ELF-1 (cell line): ENCODE data around the gene NOSIP.

Source experiments
- DNase-seq: peaks from one replicate; pipeline ENCODE4 v3.0.0-alpha.2; 2016; ENCODE audit warnings: low read depth, low spot score

The NOSIP gene

DNA sequence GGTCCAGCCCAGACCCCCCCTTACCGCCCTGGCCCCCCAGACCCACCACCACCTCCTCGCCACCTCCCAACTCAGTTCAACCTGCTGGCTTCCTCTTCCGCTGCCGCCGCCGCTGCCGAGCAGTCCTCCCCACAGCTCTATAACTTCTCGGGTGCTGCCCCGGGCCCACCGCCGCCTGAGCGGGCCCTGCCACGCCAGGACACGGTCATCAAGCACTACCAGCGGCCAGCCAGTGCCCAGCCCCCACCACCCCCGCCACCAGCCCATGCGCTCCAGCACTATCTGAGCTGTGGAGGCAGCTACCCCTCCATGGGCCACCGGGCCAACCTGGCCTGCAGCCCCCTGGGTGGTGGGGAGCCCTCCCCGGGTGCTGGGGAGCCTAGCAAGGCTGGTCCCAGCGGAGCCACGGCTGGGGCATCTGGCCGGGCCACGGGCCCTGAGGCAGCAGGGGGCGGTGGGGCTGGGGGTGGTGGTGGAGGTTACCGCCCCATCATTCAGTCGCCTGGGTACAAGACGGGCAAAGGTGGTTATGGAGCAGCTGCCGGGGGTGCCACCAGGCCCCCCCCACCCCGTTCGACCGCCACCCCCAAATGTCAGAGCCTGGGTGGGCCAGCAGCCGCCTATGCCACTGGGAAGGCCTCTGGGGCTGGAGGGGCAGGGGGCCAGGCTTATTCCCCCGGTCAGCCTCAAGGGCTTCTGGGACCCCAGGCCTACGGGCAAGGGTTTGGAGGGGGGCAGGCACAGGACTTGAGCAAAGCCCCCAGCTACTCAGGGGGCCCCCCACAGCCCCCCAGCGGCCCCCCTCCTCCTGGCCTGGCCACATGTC is 14.8 kb upstream of the NOSIP start:
- no peak for DNase-seq

DNA sequence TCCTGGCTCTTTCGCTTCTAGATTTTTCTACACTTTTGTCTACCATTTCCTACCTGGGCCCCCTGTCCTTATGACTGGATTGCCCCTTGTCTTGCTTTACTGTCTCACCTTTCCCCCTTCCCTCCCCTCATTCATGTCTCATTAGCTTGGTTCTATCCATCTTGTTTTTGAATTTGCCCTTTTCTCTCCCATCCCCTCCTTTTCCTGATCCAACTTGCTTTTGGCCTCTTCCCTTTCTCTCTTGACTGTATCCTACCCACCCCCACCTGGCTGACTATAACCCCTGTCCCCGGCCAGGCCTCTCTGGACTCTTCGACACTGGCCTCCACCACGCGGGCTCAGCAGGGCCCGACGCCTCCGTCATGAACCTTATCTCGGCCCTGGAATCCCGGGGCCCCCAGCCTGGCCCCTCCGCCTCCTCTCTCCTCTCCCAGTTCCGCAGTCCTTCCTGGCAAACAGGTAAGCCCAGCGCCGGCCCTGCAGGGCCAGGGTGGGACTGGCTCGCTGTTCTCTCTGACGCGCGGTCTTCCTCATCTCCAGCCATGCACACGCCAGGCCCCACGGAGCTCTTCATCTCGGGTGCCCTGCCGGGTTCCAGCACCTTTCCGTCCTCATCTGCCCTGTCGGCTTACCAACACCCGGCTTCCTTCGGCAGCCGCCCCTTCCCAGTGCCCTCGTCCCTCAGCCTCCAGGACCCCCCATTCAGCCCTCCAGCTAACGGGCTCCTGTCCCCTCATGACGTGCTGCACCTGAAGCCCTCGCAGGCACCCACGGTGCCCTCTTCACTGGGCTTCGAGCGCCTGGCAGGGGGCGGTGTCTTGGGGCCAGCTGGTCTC is 14.0 kb upstream of the NOSIP start:
- DNase-seq: no peak

DNA sequence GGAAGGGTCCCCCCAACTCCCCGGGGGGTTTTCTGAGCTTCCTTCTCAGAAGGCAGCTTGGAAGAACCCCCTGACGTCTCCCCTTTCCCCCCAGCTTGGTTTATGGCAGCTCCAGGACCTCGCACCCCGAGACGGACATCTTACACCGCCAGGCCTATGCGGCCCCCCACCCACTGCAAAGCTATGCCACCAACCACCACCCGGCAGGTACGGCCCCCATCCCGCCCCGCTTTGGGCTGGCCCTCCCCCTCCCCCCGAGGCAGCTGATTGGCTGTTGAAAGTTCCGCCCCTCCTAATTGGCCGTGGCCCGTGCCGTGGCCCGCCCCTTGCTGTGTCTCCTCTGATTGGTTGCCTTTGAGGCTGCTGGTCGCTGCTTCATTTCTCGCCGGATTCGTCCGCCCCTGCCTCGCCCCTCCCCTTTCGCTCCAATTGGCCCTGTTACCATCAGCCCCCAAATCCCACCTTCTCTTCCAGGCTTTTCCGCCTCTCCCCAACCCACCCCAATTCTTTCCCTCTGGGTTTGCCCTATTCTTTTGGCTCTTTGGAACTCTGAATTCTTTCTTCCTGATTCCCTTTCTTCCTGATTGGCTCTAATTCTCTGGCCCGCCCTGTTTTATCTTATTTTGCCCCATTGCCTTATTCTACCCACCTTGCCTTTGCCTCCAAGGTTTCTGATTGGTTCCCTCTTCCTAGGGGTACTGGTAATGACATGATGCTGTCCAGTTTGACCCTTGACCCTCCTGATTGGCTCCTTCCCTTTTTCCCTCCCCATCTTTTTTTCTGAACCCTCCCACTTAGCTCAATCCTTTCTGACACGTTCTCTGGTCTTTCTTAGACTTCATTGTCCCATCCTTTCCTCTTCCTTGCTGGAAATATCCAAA is 13.1 kb upstream of the NOSIP start:
- DNase-seq: peak; percentile 96

DNA sequence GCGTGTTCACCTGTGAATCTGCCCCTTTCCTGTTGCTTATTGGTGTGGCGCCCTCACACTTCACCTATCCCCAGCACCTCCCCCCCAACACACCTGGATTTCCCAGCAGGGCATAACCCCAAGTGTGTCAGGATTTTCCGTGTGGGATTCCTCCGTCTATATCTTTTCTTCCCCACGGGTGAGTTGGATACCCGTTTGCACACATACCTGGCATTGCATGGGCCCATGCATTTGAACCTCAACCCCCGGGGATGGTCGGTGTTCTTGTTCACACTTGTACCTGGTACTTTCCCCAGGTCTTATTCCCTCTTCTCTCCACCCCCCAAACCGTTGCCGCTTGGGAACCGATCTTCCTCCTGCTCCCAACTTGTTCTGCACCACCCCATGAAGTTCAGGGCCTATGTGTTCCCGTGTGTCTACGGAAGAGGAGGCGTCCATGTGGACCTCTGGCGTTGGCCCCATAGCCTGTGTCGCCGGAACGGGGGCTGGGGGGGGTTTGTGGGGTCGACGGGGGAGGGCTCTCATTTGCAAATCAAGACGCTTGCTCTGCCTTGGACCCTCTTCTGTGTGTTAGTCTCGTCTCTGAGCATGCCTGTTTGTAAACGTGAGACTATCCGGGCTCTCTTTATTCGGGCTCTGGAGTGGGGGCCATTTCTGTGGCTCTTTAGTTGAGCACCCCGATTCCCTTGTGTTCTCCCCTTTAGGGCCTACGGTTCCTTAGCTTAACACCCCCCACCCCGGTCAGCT is 12.3 kb upstream of the NOSIP start:
- DNase-seq: peak; percentile 40

DNA sequence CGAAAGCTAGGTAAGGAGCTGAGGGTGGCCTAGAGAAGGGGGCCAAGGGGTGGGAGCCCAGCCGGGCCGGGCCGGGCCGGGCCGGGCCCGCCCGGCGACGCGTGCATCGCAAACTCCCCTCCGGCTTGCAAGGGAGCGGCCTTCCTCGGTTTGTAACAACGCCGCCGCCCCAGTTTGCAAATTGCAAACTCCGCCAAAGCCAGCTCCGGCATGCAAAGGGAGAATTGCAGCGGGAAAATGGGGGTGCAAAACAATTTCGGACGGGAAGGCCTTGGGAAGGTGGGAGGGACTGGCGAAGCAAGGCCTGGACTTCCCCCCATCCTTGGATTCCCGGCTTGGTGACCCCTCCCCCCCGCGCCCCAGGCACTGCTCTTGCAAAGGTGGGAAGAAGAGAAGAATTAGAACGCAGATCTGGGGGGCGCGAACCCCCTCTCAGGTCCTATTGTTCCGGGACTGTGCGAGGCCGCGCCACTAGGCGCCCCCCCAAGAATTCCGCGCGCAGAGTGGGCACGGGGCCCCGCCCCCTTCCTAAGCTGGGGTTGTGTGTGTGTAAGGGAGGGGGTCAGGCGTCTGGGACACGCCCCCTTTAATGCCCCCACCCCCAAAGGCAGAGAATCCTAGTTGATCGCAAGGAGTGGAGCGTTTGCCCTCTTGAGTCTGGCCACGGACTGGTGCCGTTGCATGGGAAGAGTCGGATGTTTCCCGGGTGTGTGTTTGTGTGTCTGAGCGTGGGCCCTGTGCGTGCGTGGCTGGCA is 11.6 kb upstream of the NOSIP start:
- DNase-seq: peak; percentile 79

DNA sequence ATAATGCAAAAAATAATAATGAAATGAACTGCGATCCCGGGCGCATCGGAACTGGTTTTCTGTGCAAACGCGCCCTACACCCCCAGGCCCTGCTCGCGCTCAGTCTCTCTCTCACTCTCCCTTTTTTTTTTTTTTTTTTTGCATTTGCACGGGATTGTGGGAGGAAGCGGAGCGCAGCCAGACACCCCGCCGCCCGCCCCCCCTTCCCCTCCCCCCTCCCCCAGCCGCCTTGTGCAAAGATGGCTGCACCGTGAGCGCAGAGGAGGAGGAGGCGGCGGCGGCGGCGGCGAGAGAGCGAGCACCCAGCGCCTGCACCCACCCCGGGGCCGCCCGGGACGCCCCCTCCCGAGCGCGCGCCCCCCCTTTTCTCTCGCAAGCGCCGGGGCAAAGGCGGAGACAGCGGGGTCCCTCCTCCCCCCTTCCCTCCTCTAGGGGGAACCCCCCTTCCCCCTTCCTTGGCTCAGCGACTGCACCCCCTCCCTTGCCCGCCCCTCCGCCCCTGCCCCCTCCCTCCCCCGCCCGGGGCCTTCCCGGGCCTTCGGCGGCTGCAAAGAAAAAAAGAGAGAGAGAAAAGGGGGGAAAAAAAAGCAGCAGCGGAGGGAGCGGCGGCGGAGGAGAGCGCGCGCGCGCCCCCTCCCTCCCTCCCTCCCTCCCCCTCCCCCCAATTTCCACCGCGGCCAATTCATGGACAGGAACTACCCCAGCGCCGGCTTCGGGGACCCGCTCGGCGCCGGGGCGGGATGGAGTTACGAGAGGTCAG is 10.8 kb upstream of the NOSIP start, which contains the start of gene PRR12:
PRR12 (plus strand) TSS at position 212 of the 760 bp plus-strand sequence; CDS start at position 685, 473 bp downstream.
- DNase-seq: peak; percentile 79

DNA sequence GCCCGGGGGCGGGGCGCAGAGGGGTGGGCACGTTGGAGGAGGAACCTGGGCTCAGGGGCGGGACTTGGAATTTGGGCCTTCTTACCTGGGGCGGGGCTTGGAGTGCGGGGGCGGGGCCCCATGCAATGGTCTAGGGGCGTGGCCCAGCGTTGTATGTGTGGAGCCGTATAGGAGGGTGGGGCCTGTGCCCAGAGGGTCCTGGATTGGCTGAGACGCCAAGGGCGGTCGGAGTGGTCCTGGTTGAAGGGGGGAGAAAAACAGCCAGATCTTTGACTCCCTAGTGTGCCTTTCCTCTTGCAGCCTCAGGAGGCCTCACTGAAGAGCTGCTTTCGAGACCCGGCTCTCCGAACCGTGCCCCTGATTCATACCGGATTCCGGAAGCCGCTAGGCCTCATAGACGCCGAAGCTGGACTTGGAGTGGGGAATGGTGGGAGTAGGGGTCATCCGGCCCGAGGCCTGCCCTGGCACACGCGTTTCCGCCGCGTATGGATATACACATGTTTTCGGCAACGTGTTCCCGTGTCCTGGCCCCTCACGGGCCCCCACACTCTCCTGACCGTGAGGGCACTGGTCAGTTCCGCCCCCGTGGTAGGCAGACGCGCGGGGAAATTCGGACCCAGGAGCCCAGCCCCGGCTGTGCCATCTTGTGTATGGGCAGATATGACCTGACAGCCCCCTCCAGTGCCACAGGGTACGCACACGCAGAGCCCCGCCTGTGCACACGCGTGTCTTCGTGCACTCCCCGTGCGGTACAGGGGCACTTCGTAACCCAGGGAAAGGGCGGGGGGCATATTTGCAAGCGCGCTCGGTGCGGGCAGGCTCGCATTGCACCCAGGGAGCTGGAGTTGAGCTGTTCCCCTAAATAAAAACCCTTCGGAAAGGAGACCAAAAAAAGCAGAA is 10.0 kb upstream of the NOSIP start:
- peak; percentile 99 for DNase-seq

DNA sequence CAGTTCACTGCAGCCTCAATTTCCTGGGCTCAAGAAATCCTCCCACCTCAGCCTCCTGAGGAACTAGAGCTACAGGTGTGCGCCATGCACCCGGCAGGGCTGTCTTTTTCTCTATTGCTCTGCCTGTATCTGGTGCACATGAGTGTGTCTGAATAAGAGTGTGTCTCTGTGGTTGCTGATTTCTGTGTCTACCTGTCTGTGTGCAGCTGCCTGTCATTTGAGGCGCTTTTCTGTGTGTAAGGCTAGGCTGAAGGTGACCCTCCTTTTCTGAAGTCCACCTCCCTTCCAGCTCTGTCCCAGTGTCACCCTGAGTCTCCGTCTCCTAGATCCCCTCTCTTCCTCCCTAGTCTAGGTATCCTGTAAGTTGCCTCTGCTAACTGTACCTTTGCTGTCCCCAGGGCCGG is 9.1 kb upstream of the NOSIP start:
- DNase-seq: no peak

DNA sequence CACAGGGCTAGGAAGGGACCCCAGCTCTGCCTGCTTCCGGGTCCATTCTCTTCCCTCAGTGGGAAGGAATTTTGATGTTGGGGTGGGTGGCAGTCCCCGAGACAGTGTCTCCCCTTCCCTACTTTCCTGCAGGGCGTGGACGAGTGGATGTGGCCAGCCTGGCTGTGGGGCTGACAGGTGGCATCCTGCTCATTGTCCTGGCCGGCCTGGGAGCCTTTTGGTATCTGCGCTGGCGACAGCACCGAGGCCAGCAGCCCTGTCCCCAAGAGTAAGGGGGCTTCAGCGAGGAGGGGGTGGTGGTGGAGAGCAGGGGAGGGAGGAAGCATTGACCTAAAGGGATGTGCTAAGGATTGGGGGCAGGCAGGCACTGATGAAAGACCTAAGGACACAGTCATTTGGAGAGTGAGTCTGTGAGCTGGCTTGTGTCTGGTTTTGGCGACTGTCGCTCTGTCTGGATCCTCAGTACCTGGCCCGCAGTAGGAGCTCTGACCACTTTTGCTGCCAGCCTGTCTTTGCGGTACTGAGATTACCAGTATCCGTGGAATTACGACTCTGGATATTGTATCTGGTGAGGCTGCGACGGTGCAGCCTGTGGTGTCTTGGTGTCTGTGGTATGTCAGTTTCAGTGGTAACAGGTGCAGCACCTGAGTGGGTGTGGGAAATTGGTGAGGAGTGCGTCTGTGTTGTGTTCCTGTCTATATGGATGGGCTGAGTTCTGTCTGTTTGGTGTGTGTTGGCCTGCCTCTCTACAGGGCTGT is 8.2 kb upstream of the NOSIP start:
- no peak for DNase-seq

DNA sequence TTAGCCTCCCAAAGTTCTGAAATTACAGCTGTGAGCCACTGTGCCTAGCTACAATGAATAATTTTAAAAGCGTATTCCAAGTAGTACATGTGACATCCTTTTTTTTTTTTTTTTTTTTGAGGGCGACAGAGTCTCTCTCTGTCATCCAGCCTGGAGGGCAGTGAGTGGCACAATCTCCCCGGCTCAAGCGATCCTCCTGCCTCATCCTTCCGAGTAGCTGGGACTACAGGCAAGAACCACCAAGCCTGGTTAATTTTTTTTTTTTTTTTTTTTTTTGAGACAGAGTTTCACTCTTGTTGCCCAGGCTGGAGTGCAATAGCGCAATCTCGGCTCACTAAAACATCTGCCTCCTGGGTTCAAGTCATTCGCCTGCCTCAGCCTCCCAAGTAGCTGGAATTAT is 6.9 kb upstream of the NOSIP start:
- DNase-seq: no peak

DNA sequence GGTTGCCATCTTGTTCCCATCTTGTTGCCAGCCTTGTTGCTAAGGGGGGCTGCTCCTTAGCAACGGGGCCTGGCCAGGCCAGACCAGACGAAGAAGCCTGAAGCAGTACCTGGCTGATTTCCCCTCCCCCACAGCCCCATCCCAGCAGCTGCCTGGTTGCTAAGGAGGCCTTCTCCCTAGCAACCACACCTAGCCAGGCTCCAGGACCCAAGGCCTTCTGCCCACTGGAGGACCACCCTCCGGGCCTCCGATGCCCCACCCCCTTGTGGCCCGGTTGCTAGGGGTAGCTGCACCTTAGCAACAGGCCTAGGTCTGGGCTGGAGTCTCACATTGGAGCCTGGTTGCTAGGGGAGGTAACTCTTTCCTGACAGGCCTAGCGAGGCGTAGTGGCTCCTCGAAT is 4.7 kb upstream of the NOSIP start:
- peak; percentile 93 for DNase-seq

DNA sequence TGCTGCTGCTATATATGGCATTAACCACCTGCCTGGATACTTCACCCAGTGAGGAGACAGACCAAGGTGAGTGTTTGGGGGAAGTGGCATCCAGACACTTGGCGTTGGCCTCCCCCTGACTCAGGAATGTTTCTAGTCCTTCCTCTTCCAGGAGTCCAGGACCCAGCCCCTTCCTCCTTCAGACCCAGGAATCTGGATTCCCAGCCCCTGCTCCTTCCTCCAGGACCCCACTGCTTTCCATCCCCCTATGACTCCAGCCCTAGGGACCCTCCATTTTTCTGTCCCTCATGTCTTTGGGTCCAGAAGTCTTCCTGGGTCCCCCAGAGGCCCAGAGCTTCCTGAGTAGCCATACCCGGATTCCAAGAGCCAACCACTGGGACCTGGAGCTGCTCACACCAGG is 2.9 kb upstream of the NOSIP start:
- no peak for DNase-seq

DNA sequence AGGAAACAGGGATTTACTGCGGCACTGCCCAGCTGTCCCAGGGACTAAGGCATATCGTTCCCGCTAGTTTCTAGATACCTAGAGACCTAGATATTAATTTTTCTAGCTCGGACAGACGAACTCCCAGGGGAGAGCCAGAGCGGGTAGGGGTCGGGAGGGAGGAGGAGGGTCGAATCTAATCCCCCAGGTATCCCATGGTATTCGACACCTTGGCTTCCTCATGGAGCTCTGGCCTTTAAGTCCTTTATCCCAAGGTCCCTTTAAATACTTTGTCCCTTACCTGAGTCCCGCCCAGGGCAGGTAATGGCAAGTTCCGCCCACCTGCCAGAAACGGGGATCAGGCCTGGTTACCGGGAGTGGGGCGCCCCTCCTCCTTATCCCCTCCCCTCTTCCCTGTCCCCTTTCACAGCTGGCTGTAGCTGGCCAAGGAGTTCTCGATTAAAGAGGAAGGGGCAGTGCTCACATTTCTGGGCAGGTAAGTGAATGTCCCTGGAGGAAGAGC is 702 bp upstream of the NOSIP start, which contains the start of gene PRRG2:
PRRG2 (plus strand) TSS at position 310 of the 502 bp plus-strand sequence. CDS start 1,904 bp downstream, outside the sequence.
- no peak for DNase-seq

DNA sequence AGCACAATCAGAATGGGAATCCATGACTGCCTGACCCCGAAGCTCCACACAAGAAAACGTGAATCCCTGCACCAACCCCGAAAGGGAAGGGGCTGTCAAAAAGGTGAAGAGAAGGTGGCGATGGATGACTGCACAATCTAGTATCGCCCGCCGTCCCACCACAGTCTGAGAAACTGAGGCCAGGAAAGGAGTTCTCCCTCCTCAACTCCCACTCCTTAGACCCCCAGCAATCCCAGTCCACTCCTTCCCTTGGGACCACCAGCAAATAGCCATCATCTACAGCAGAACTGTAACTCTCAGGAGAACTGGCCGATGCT is 451 bp downstream of the NOSIP start:
- DNase-seq: no peak

DNA sequence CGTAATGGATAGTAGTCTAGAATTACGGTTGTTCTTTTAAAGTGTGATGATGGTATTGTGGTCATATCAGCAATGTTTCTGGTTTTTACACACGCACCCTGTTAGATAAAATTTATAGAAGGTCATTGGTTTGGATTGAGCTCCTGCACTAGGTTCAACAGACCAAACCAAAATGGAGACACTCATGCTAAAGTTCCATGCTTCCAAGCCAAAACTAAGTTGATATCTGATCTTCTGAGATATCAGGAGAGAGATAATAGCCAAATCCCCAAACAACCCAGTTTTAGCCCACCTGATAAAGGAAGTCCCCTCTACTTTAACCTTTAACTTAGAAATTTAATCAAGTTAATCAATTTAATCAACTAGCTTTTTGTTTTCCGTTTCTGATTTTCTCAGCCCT is 1.2 kb downstream of the NOSIP start:
- DNase-seq: no peak

DNA sequence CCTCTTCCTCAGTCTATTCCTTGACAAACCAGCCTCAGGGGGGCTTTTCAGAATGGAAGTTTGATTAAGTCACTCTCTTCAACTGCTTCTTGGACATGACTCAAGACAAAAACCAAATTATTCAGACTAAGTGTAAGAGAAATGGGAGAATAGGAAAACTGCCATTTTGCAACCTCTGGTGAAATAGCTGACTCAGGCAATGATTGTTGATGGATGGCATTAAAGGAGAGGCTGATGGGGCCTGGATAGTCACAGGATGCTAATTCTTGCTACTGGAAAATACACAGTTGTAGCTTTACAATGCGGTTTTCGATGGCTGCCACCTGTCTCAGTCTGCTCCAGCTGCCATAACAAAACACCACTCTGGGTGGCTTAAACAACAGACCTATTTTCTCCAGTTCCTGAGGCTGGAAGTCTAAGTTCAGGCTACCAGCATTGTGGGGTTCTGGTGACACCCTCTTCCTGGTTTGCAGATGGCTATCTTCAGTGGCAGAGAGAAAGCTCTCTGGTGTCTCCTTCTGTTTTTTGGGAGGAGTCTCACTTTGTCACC is 6.1 kb downstream of the NOSIP start:
- DNase-seq: no peak

DNA sequence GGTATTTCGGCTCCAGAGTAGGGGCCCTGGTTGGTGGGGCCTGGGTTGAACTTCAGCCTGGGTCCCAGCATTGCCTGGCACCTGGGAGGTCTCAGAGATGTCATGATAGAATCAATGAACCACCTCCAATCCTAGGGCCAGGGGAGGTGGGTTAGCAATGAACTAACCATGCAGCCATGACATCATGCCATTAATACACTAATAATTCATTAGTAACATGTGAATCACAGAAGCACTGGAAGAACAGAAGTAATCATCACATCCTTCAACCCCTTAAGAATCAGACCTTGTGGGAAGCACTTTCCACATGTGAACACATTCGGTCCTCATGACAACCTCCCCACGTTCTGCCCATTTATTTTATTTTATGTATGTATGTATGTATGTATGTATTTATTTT is 6.9 kb downstream of the NOSIP start:
- DNase-seq: no peak
